K562 (cell line): ENCODE results near the gene PNPLA1.
A peak's percentile ranks its signal among the peaks of the same experiment; 100 is the strongest.

Experiments
- PHF8 ChIP-seq: fragments of 200-600 bp; sonication (generic); IDR thresholded peaks from 2 replicates; pipeline ENCODE4 v1.6.1; 2012; ENCODE audit warnings: mixed run types, mild to moderate bottlenecking, inconsistent platforms, low read length, moderate library complexity, borderline replicate concordance
- POLR2A ChIP-seq: fragments of 450-650 bp; conservative IDR thresholded peaks from 2 replicates; pipeline ENCODE4 v1.6.1; 2016
- POLR2AphosphoS5 ChIP-seq: IDR thresholded peaks from 2 replicates; pipeline ENCODE4 v1.6.1; 2011; ENCODE audit warnings: mild to moderate bottlenecking, low read depth, low read length, moderate library complexity; ENCODE audit not compliant: control insufficient read depth, insufficient read depth
- SREBF1 ChIP-seq: fragments of 150-350 bp; IDR thresholded peaks from 2 replicates; pipeline ENCODE4 v1.6.1; 2014; ENCODE audit warnings: antibody characterized with exemption, low read depth, low read length, borderline replicate concordance
- STAG1 ChIP-seq: sonication (generic); formaldehyde crosslinking; IDR thresholded peaks from 2 replicates; pipeline ENCODE4 v1.5.0; 2020; ENCODE audit warnings: missing genetic modification reagents, borderline replicate concordance
- TAF1 ChIP-seq: IDR thresholded peaks from 2 replicates; pipeline ENCODE4 v1.6.1; 2011; ENCODE audit warnings: mild to moderate bottlenecking, low read length, moderate library complexity; ENCODE audit not compliant: insufficient read depth, control insufficient read depth, severe bottlenecking; ENCODE audit errors: extremely low read depth
- TF ChIP-seq, protein P1 (sequence below), 2 experiments: fragments of 450-650 bp in 1 of 2; sonication (generic) in 1 of 2; formaldehyde crosslinking in 1 of 2; IDR thresholded peaks; 2 replicates each; pipeline versions ENCODE4 v1.7.1 to v1.9.0; 2016 to 2022; ENCODE audit warnings: inconsistent platforms in 1 of 2, mild to moderate bottlenecking in 1 of 2, missing genetic modification reagents in 1 of 2
- TF ChIP-seq, protein P2 (sequence below), 3 experiments: fragments of 200-800 bp in 1 of 3; sonication (Bioruptor generic) in 1 of 3; sonication (generic) in 1 of 3; formaldehyde crosslinking in 1 of 3; IDR thresholded peaks; 2 replicates each; pipeline versions ENCODE4 v1.6.1 to v1.8.0; 2016 to 2022; ENCODE audit warnings: mild to moderate bottlenecking in 2 of 3, missing compliant biosample characterization in 2 of 3, missing genetic modification characterization in 2 of 3, missing genetic modification reagents in 1 of 3
- TF ChIP-seq, protein P3 (sequence below): fragments of 150-350 bp; IDR thresholded peaks from 2 replicates; pipeline ENCODE4 v1.6.1; 2014; ENCODE audit warnings: low read depth, mild to moderate bottlenecking, low read length, borderline replicate concordance
- TF ChIP-seq, protein P4 (sequence below), 3 experiments: IDR thresholded peaks in 2 of 3; conservative IDR thresholded peaks in 1 of 3; 2 replicates each; pipeline ENCODE4 v1.5.1; 2011 to 2012; ENCODE audit warnings: low read length in 3 of 3, mild to moderate bottlenecking in 3 of 3, control low read depth in 2 of 3, improper control_type of control experiment in 1 of 3, inconsistent platforms in 1 of 3, low read depth in 1 of 3, mixed read lengths in 1 of 3, moderate library complexity in 1 of 3; ENCODE audit not compliant: insufficient read depth in 2 of 3

DNA sequence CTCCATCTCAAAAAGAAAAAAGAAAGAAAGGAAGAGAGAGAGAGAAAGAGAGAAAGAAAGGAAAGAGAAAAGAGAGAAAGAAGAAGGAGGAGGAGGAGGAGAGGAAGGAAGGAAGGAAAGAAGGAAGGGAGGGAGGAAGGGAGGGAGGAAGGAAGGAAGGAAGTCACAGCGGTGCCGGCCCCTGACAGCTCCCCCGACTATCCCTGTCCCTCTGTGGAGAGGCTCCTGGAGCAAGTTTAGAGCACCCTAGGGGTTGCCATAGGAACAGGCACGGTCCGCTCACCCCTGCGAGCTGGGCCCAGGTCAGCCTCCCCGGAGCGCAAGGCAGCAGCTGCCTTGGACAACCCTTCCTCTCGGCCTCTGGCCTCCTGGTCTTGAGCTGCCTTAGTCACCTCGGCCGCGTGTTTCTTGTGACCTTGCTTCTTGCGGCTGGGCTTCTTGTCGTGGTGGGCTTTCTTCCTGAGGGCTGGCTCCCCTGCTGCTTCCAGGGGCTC lies 60.0 kb downstream of the PNPLA1 start:
- TF ChIP-seq SREBF1 (no peak), POLR2AphosphoS5 (no peak), STAG1 (CRISPR knock-in tag) (no peak), PHF8 (no peak), TAF1 (no peak), POLR2A (no peak)
- TF ChIP-seq, protein P1, sequence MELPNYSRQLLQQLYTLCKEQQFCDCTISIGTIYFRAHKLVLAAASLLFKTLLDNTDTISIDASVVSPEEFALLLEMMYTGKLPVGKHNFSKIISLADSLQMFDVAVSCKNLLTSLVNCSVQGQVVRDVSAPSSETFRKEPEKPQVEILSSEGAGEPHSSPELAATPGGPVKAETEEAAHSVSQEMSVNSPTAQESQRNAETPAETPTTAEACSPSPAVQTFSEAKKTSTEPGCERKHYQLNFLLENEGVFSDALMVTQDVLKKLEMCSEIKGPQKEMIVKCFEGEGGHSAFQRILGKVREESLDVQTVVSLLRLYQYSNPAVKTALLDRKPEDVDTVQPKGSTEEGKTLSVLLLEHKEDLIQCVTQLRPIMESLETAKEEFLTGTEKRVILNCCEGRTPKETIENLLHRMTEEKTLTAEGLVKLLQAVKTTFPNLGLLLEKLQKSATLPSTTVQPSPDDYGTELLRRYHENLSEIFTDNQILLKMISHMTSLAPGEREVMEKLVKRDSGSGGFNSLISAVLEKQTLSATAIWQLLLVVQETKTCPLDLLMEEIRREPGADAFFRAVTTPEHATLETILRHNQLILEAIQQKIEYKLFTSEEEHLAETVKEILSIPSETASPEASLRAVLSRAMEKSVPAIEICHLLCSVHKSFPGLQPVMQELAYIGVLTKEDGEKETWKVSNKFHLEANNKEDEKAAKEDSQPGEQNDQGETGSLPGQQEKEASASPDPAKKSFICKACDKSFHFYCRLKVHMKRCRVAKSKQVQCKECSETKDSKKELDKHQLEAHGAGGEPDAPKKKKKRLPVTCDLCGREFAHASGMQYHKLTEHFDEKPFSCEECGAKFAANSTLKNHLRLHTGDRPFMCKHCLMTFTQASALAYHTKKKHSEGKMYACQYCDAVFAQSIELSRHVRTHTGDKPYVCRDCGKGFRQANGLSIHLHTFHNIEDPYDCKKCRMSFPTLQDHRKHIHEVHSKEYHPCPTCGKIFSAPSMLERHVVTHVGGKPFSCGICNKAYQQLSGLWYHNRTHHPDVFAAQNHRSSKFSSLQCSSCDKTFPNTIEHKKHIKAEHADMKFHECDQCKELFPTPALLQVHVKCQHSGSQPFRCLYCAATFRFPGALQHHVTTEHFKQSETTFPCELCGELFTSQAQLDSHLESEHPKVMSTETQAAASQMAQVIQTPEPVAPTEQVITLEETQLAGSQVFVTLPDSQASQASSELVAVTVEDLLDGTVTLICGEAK (IDR thresholded peaks at IDR 0.05) = peak; percentile 30; the same call in 1 of the 2 replicates
- TF ChIP-seq, protein P1 (CRISPR knock-in tag; IDR thresholded peaks at IDR 0.05) = no peak
- TF ChIP-seq, protein P2, sequence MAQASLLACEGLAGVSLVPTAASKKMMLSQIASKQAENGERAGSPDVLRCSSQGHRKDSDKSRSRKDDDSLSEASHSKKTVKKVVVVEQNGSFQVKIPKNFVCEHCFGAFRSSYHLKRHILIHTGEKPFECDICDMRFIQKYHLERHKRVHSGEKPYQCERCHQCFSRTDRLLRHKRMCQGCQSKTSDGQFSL (CRISPR knock-in tag; IDR thresholded peaks at IDR 0.05) = no peak
- TF ChIP-seq, protein P2 (tag; IDR thresholded peaks at IDR 0.05) = no peak
- TF ChIP-seq, protein P3, sequence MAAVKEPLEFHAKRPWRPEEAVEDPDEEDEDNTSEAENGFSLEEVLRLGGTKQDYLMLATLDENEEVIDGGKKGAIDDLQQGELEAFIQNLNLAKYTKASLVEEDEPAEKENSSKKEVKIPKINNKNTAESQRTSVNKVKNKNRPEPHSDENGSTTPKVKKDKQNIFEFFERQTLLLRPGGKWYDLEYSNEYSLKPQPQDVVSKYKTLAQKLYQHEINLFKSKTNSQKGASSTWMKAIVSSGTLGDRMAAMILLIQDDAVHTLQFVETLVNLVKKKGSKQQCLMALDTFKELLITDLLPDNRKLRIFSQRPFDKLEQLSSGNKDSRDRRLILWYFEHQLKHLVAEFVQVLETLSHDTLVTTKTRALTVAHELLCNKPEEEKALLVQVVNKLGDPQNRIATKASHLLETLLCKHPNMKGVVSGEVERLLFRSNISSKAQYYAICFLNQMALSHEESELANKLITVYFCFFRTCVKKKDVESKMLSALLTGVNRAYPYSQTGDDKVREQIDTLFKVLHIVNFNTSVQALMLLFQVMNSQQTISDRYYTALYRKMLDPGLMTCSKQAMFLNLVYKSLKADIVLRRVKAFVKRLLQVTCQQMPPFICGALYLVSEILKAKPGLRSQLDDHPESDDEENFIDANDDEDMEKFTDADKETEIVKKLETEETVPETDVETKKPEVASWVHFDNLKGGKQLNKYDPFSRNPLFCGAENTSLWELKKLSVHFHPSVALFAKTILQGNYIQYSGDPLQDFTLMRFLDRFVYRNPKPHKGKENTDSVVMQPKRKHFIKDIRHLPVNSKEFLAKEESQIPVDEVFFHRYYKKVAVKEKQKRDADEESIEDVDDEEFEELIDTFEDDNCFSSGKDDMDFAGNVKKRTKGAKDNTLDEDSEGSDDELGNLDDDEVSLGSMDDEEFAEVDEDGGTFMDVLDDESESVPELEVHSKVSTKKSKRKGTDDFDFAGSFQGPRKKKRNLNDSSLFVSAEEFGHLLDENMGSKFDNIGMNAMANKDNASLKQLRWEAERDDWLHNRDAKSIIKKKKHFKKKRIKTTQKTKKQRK = no peak
- TF ChIP-seq, protein P4, sequence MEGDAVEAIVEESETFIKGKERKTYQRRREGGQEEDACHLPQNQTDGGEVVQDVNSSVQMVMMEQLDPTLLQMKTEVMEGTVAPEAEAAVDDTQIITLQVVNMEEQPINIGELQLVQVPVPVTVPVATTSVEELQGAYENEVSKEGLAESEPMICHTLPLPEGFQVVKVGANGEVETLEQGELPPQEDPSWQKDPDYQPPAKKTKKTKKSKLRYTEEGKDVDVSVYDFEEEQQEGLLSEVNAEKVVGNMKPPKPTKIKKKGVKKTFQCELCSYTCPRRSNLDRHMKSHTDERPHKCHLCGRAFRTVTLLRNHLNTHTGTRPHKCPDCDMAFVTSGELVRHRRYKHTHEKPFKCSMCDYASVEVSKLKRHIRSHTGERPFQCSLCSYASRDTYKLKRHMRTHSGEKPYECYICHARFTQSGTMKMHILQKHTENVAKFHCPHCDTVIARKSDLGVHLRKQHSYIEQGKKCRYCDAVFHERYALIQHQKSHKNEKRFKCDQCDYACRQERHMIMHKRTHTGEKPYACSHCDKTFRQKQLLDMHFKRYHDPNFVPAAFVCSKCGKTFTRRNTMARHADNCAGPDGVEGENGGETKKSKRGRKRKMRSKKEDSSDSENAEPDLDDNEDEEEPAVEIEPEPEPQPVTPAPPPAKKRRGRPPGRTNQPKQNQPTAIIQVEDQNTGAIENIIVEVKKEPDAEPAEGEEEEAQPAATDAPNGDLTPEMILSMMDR (IDR thresholded peaks at IDR 0.05 in 2 of 3, conservative IDR thresholded peaks at IDR 0.05 in 1 of 3; ENCODE audit: insufficient read depth in 2 of 3, low read depth in 1 of 3, low read length in 3 of 3) = no peak
